ENCODE measurements around the gene GPR137. TPM values are rescaled to one million over a fixed set of nuclear protein-coding genes. Genes with fewer than 3 reads are reported as not detected.

Gene GPR137
- total RNA-seq, 1 experiment from 2014 or later = 51.8 TPM

DNA sequence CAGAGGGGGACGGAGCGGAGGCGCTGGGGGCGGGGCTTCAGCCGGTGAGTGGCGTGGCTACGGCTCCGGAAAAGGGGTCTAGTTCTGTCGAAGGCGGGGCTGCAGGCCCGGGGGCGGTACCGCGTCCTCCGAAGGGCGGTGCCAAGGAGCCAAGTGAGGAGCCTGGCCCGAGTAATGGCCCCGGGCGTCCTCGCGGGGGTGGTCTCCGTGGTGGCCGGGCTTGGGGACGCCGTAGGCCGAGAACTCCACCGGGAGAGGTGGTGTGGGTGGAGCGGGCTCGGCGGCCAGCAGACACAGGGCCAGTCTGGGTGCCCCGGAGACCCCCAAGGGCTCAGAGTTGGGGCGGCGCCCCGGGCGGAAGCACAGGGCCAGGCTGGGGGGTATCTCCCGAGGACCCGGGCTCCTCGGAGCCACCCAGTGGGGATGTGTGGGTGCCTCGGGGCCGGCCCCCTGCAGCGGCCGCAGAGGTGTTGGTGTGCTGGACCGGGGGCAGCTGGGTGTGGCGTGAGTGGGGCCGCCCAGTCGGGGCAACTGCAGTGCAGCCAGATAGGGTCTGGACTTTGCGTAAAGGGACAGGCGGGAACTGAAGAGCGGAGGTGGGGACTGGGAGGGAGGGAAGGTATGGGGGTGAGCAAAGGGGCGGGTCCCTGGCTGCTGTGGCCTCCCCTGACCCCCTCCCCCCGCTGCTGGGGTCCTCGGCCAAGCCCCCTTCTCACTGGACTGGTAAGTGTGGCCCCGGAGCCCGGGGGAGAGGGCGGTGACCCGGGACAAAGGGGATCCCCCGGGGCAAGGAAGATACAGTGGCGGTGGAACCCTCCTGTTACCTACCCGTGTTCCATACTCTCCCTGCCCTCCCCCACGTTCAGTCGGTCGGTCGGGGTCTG, 43.9 kb upstream of the GPR137 start:
- ATAC-seq (peak; percentile 11), DNase-seq (ENCODE audit: low spot score) (peak; percentile 100)
- TF ChIP-seq ZNF317 (CRISPR knock-in tag; IDR thresholded peaks at IDR 0.05; ENCODE audit: borderline replicate concordance, low read depth) (no peak), RELA (CRISPR knock-in tag; IDR thresholded peaks at IDR 0.05; ENCODE audit: borderline replicate concordance) (0 out of 2 replicates have a peak, but pooled peaks have one; percentile 29), CREB1 (CRISPR knock-in tag; IDR thresholded peaks at IDR 0.05) (no peak), KAT7 (CRISPR knock-in tag; IDR thresholded peaks at IDR 0.05; ENCODE audit: borderline replicate concordance) (peak; percentile 68; the same call in 1 of the 2 replicates), ZNF423 (CRISPR knock-in tag; IDR thresholded peaks at IDR 0.05) (peak; percentile 60; the same call in 1 of the 2 replicates), CREM (CRISPR knock-in tag; IDR thresholded peaks at IDR 0.05) (0 out of 2 replicates have a peak, but pooled peaks have one; percentile 20), EMX1 (CRISPR knock-in tag; IDR thresholded peaks at IDR 0.05) (0 out of 2 replicates have a peak, but pooled peaks have one; percentile 22), TEAD1 (CRISPR knock-in tag; IDR thresholded peaks at IDR 0.05) (no peak), NR2C2 (CRISPR knock-in tag; IDR thresholded peaks at IDR 0.05) (no peak), ESRRA (CRISPR knock-in tag; IDR thresholded peaks at IDR 0.05; ENCODE audit: borderline replicate concordance) (0 out of 2 replicates have a peak, but pooled peaks have one; percentile 57)
- TF ChIP-seq, protein P1, sequence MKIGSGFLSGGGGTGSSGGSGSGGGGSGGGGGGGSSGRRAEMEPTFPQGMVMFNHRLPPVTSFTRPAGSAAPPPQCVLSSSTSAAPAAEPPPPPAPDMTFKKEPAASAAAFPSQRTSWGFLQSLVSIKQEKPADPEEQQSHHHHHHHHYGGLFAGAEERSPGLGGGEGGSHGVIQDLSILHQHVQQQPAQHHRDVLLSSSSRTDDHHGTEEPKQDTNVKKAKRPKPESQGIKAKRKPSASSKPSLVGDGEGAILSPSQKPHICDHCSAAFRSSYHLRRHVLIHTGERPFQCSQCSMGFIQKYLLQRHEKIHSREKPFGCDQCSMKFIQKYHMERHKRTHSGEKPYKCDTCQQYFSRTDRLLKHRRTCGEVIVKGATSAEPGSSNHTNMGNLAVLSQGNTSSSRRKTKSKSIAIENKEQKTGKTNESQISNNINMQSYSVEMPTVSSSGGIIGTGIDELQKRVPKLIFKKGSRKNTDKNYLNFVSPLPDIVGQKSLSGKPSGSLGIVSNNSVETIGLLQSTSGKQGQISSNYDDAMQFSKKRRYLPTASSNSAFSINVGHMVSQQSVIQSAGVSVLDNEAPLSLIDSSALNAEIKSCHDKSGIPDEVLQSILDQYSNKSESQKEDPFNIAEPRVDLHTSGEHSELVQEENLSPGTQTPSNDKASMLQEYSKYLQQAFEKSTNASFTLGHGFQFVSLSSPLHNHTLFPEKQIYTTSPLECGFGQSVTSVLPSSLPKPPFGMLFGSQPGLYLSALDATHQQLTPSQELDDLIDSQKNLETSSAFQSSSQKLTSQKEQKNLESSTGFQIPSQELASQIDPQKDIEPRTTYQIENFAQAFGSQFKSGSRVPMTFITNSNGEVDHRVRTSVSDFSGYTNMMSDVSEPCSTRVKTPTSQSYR (CRISPR knock-in tag; IDR thresholded peaks at IDR 0.05) = 0 out of 2 replicates have a peak, but pooled peaks have one; percentile 31
- TF ChIP-seq, protein P2, sequence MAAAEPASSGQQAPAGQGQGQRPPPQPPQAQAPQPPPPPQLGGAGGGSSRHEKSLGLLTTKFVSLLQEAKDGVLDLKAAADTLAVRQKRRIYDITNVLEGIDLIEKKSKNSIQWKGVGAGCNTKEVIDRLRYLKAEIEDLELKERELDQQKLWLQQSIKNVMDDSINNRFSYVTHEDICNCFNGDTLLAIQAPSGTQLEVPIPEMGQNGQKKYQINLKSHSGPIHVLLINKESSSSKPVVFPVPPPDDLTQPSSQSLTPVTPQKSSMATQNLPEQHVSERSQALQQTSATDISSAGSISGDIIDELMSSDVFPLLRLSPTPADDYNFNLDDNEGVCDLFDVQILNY (CRISPR knock-in tag; IDR thresholded peaks at IDR 0.05) = peak; percentile 33; the same call in 1 of the 2 replicates
- TF ChIP-seq, protein P3, sequence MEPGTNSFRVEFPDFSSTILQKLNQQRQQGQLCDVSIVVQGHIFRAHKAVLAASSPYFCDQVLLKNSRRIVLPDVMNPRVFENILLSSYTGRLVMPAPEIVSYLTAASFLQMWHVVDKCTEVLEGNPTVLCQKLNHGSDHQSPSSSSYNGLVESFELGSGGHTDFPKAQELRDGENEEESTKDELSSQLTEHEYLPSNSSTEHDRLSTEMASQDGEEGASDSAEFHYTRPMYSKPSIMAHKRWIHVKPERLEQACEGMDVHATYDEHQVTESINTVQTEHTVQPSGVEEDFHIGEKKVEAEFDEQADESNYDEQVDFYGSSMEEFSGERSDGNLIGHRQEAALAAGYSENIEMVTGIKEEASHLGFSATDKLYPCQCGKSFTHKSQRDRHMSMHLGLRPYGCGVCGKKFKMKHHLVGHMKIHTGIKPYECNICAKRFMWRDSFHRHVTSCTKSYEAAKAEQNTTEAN (CRISPR knock-in tag; IDR thresholded peaks at IDR 0.05) = 0 out of 2 replicates have a peak, but pooled peaks have one; percentile 10
- TF ChIP-seq, protein P4, sequence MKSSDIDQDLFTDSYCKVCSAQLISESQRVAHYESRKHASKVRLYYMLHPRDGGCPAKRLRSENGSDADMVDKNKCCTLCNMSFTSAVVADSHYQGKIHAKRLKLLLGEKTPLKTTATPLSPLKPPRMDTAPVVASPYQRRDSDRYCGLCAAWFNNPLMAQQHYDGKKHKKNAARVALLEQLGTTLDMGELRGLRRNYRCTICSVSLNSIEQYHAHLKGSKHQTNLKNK (CRISPR knock-in tag; IDR thresholded peaks at IDR 0.05) = peak; percentile 58; the same call in 1 of the 2 replicates
- no peaks in the 10 kb centered on the region for H3K9me3 Mint-ChIP-seq
- H3K36me3 Mint-ChIP-seq = peaks cover 12% of the 10 kb centered on the region
- ChIA-PET POLR2A (interaction anchor here (0.5 to 1.5 kb wide), 12 partner anchors 8 to 89 kb away, joined by 3 to 9 read pairs (median 4); partner anchors contain the start of genes PLCB3, PRDX5, STIP1 and TRMT112), CTCF (interaction anchor here (0.6 to 3.8 kb wide), 16 partner anchors 9 to 322 kb away, joined by 3 to 50 read pairs (median 5); partner anchors contain the start of genes ESRRA, NUDT22, PLCB3 and PRDX5)
- H3K27ac Mint-ChIP-seq = peak overlapping the region; percentile 86; the same call in 1 of the 2 replicates
- H3K4me1 Mint-ChIP-seq = peaks cover 30% of the 10 kb centered on the region
- H3K27me3 Mint-ChIP-seq (ENCODE audit: low read depth) = no peaks in the 10 kb centered on the region
- H3K4me3 Mint-ChIP-seq = peak overlapping the region; percentile 88

DNA sequence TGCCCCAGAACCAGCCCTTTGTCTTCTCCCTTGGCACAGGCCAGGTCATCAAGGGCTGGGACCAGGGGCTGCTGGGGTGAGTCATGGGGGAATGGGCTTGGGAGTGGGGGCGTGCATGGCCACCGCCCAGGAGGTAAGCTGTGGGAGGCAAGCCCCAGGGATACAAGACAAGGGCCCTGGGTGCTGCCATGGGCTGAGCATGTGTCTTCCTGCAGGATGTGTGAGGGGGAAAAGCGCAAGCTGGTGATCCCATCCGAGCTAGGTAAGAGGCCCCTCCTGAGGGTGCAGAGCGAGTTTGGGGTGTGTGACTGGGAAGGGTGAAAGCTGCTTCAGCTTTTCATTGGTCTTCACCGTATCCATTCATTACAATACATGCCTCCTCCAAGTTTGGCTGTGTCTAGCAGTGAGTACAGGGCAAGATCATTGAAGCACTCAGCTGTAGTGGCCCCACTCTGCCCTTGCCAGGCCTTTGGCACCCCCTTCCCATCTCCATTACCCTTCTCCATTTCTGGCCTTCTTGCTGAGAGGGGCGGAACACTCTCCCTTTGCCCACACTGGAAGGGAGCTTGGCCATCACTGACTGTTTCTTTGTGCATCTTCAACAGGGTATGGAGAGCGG, 42.3 kb upstream of the GPR137 start:
- H3K4me3 Mint-ChIP-seq = peak overlapping the region; percentile 88
- DNase-seq (ENCODE audit: low spot score) (no peak), ATAC-seq (no peak)
- H3K4me1 Mint-ChIP-seq = peaks cover 36% of the 10 kb centered on the region
- no peaks in the 10 kb centered on the region for H3K27me3 Mint-ChIP-seq (ENCODE audit: low read depth)
- POLR2A ChIA-PET = interaction anchor here (0.6 to 1.8 kb wide), 6 partner anchors 15 to 1483 kb away, joined by 3 to 6 read pairs (median 4); partner anchors contain the start of gene STIP1
- peak overlapping the region; percentile 83 for H3K27ac Mint-ChIP-seq
- H3K36me3 Mint-ChIP-seq = peaks cover 9% of the 10 kb centered on the region
- H3K9me3 Mint-ChIP-seq = no peaks in the 10 kb centered on the region
- CTCF ChIA-PET = interaction anchor here (1.1 to 3.8 kb wide), 6 partner anchors 8 to 112 kb away, joined by 4 to 50 read pairs (median 10); partner anchors contain the start of gene PLCB3
- TF ChIP-seq, protein P3 (CRISPR knock-in tag; IDR thresholded peaks at IDR 0.05) = no peak
- TF ChIP-seq ZNF121 (CRISPR knock-in tag; IDR thresholded peaks at IDR 0.05) (0 out of 2 replicates have a peak, but pooled peaks have one; percentile 17), GABPB1 (CRISPR knock-in tag; IDR thresholded peaks at IDR 0.05) (no peak), NR1H2 (CRISPR knock-in tag; IDR thresholded peaks at IDR 0.05) (0 out of 2 replicates have a peak, but pooled peaks have one; percentile 20)
- TF ChIP-seq, protein P5, sequence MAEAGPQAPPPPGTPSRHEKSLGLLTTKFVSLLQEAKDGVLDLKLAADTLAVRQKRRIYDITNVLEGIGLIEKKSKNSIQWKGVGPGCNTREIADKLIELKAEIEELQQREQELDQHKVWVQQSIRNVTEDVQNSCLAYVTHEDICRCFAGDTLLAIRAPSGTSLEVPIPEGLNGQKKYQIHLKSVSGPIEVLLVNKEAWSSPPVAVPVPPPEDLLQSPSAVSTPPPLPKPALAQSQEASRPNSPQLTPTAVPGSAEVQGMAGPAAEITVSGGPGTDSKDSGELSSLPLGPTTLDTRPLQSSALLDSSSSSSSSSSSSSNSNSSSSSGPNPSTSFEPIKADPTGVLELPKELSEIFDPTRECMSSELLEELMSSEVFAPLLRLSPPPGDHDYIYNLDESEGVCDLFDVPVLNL (CRISPR knock-in tag; IDR thresholded peaks at IDR 0.05; ENCODE audit: borderline replicate concordance, low read depth) = no peak
